HCT116 (cell line): ENCODE measurements around the gene ADGRE2.

Experiments
- EGR1 ChIP-seq: IDR thresholded peaks from 2 replicates; pipeline ENCODE4 v1.6.1; 2012; ENCODE audit warnings: low read depth
- EZH2 ChIP-seq: fragments of 200-600 bp; sonication (generic); IDR thresholded peaks from 2 replicates; pipeline ENCODE4 v1.6.1; 2017; ENCODE audit warnings: antibody characterized with exemption, mixed run types
- FOSL1 ChIP-seq: IDR thresholded peaks from 2 replicates; pipeline ENCODE4 v1.6.1; 2012; ENCODE audit warnings: low read depth
- YY1 ChIP-seq: IDR thresholded peaks from 2 replicates; pipeline ENCODE4 v1.6.1; 2011; ENCODE audit warnings: low read length, low read depth, moderate library complexity, mild to moderate bottlenecking; ENCODE audit not compliant: insufficient replicate concordance; ENCODE audit errors: extremely low read depth
- TF ChIP-seq, protein P1 (sequence below): IDR thresholded peaks from 2 replicates; pipeline ENCODE4 v1.6.1; 2012; ENCODE audit warnings: low read depth

DNA sequence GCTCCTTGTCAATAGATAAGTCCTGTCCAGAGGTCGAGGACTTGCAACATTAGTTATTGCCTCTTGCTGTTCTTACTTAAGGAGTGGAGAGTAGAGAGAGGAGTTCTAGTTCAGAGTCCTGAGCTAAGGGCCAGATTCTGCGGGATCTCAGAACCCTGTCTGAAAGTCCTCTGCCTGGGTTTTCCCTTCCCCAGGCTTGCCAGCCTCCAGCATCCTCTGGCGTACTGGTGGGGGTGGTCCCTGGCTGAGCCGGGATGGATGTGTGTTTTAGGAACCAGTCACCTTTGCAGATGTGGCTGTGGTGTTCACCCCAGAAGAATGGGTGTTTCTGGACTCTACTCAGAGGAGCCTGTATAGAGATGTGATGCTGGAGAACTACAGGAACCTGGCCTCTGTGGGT is 62.5 kb downstream of the ADGRE2 start:
- TF ChIP-seq EZH2 (no peak), EGR1 (no peak), FOSL1 (no peak), YY1 (no peak)
- TF ChIP-seq, protein P1, sequence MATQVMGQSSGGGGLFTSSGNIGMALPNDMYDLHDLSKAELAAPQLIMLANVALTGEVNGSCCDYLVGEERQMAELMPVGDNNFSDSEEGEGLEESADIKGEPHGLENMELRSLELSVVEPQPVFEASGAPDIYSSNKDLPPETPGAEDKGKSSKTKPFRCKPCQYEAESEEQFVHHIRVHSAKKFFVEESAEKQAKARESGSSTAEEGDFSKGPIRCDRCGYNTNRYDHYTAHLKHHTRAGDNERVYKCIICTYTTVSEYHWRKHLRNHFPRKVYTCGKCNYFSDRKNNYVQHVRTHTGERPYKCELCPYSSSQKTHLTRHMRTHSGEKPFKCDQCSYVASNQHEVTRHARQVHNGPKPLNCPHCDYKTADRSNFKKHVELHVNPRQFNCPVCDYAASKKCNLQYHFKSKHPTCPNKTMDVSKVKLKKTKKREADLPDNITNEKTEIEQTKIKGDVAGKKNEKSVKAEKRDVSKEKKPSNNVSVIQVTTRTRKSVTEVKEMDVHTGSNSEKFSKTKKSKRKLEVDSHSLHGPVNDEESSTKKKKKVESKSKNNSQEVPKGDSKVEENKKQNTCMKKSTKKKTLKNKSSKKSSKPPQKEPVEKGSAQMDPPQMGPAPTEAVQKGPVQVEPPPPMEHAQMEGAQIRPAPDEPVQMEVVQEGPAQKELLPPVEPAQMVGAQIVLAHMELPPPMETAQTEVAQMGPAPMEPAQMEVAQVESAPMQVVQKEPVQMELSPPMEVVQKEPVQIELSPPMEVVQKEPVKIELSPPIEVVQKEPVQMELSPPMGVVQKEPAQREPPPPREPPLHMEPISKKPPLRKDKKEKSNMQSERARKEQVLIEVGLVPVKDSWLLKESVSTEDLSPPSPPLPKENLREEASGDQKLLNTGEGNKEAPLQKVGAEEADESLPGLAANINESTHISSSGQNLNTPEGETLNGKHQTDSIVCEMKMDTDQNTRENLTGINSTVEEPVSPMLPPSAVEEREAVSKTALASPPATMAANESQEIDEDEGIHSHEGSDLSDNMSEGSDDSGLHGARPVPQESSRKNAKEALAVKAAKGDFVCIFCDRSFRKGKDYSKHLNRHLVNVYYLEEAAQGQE = no peak
